Measurements from ENCODE around the gene HEPN1. TPM values are rescaled to one million over a fixed set of nuclear protein-coding genes. Genes with fewer than 3 reads are reported as not detected.
"Not testable (repeated sequence)": the region's sequence is repeated elsewhere in the genome, so short reads cannot be mapped to it uniquely, and the experiment has no call there.

The HEPN1 gene
- total RNA-seq, 1 donor from 2014 or later = not detected

GRCh38 chr11:124950601-124951330 lies 31.7 kb downstream of the HEPN1 start:
- Histone ChIP-seq H3K9ac (ENCODE audit: low read depth in 1 of 3, low read length in 3 of 3) (no peak overlapping the region), H3K27me3 (ENCODE audit: control insufficient read depth in 3 of 3, insufficient read depth in 3 of 3, low read length in 3 of 3) (peaks cover 0 to 2% (median 0%) of the 10 kb centered on the region in 3 donors), H3K27ac (ENCODE audit: low read depth, low read length) (no peak overlapping the region), H3K9me3 (ENCODE audit: control insufficient read depth in 3 of 3, low read length in 3 of 3) (no peaks in the 10 kb centered on the region), H3K4me1 (ENCODE audit: control insufficient read depth in 3 of 3, insufficient read depth in 3 of 3, low read length in 3 of 3) (peaks cover 9 to 14% (median 9%) of the 10 kb centered on the region in 3 donors), H3K4me3 (ENCODE audit: low read length in 3 of 3) (no peak overlapping the region), H3K36me3 (ENCODE audit: control insufficient read depth in 3 of 3, insufficient read depth in 3 of 3, low read length in 3 of 3) (no peaks in the 10 kb centered on the region)

- H3K9ac ChIP-seq (ENCODE audit: low read depth in 1 of 3, low read length in 3 of 3) = no peak overlapping the region
- H3K27me3 ChIP-seq (ENCODE audit: control insufficient read depth in 3 of 3, insufficient read depth in 3 of 3, low read length in 3 of 3) = peaks cover 0 to 2% (median 0%) of the 10 kb centered on the region in 3 donors
- no peaks in the 10 kb centered on the region for H3K9me3 ChIP-seq (ENCODE audit: control insufficient read depth in 3 of 3, low read length in 3 of 3)
- no peak overlapping the region for H3K4me3 ChIP-seq (ENCODE audit: low read length in 3 of 3)
- peaks cover 9 to 14% (median 9%) of the 10 kb centered on the region in 3 donors for H3K4me1 ChIP-seq (ENCODE audit: control insufficient read depth in 3 of 3, insufficient read depth in 3 of 3, low read length in 3 of 3)
- H3K36me3 ChIP-seq (ENCODE audit: control insufficient read depth in 3 of 3, insufficient read depth in 3 of 3, low read length in 3 of 3) = no peaks in the 10 kb centered on the region
- H3K27ac ChIP-seq (ENCODE audit: low read depth, low read length) = no peak overlapping the region
Observed at GRCh38 chr11:124951341-124951740, 32.3 kb downstream of the HEPN1 start.

GRCh38 chr11:124953753-124954589 lies 34.9 kb downstream of the HEPN1 start, which contains the start of gene CCDC15:
CCDC15 (plus strand) TSS chr11:124954202; CDS start chr11:124954733, 531 bp downstream.
- no peaks in the 10 kb centered on the region for H3K9me3 ChIP-seq (ENCODE audit: control insufficient read depth in 3 of 3, low read length in 3 of 3)
- no peaks in the 10 kb centered on the region for H3K36me3 ChIP-seq (ENCODE audit: control insufficient read depth in 3 of 3, insufficient read depth in 3 of 3, low read length in 3 of 3)
- H3K4me1 ChIP-seq (ENCODE audit: control insufficient read depth in 3 of 3, insufficient read depth in 3 of 3, low read length in 3 of 3) = peaks cover 9 to 14% (median 9%) of the 10 kb centered on the region in 3 donors
- peak within 1 kb of the TSS; percentile 83 to 95 (median 94) for H3K4me3 ChIP-seq (ENCODE audit: low read length in 3 of 3)
- no peaks in the 10 kb centered on the region for H3K27me3 ChIP-seq (ENCODE audit: control insufficient read depth in 3 of 3, insufficient read depth in 3 of 3, low read length in 3 of 3)
- H3K9ac ChIP-seq (ENCODE audit: low read depth in 1 of 3, low read length in 3 of 3) = peak within 1 kb of the TSS; percentile 84 to 88 (median 87)
- H3K27ac ChIP-seq (ENCODE audit: low read depth, low read length) = peak within 1 kb of the TSS; percentile 79

GRCh38 chr11:124954590-124954955 lies 35.5 kb downstream of the HEPN1 start:
- peaks cover 9 to 14% (median 9%) of the 10 kb centered on the region in 3 donors for H3K4me1 ChIP-seq (ENCODE audit: control insufficient read depth in 3 of 3, insufficient read depth in 3 of 3, low read length in 3 of 3)
- peak overlapping the region; percentile 73 to 87 (median 84) for H3K9ac ChIP-seq (ENCODE audit: low read depth in 1 of 3, low read length in 3 of 3)
- peak overlapping the region; percentile 79 for H3K27ac ChIP-seq (ENCODE audit: low read depth, low read length)
- H3K36me3 ChIP-seq (ENCODE audit: control insufficient read depth in 3 of 3, insufficient read depth in 3 of 3, low read length in 3 of 3) = no peaks in the 10 kb centered on the region
- peak overlapping the region; percentile 83 to 95 (median 94) for H3K4me3 ChIP-seq (ENCODE audit: low read length in 3 of 3)
- no peaks in the 10 kb centered on the region for H3K9me3 ChIP-seq (ENCODE audit: control insufficient read depth in 3 of 3, low read length in 3 of 3)
- H3K27me3 ChIP-seq (ENCODE audit: control insufficient read depth in 3 of 3, insufficient read depth in 3 of 3, low read length in 3 of 3) = no peaks in the 10 kb centered on the region

- H3K4me1 ChIP-seq (ENCODE audit: control insufficient read depth in 3 of 3, insufficient read depth in 3 of 3, low read length in 3 of 3) = peaks cover 9 to 14% (median 9%) of the 10 kb centered on the region in 3 donors
- H3K27ac ChIP-seq (ENCODE audit: low read depth, low read length) = no peak overlapping the region
- no peak overlapping the region for H3K9ac ChIP-seq (ENCODE audit: low read depth in 1 of 3, low read length in 3 of 3)
- no peaks in the 10 kb centered on the region for H3K36me3 ChIP-seq (ENCODE audit: control insufficient read depth in 3 of 3, insufficient read depth in 3 of 3, low read length in 3 of 3)
- no peak overlapping the region for H3K4me3 ChIP-seq (ENCODE audit: low read length in 3 of 3)
- H3K9me3 ChIP-seq (ENCODE audit: control insufficient read depth in 3 of 3, low read length in 3 of 3) = no peaks in the 10 kb centered on the region
- no peaks in the 10 kb centered on the region for H3K27me3 ChIP-seq (ENCODE audit: control insufficient read depth in 3 of 3, insufficient read depth in 3 of 3, low read length in 3 of 3)
Observed at GRCh38 chr11:124955035-124955434, 36.0 kb downstream of the HEPN1 start.

GRCh38 chr11:124961972-124962609 lies 43.0 kb downstream of the HEPN1 start:
- H3K27me3 ChIP-seq (ENCODE audit: control insufficient read depth in 3 of 3, insufficient read depth in 3 of 3, low read length in 3 of 3) = no peaks in the 10 kb centered on the region
- H3K4me3 ChIP-seq (ENCODE audit: low read length in 3 of 3) = no peak overlapping the region
- H3K9ac ChIP-seq (ENCODE audit: low read depth in 1 of 3, low read length in 3 of 3) = no peak overlapping the region
- no peaks in the 10 kb centered on the region for H3K36me3 ChIP-seq (ENCODE audit: control insufficient read depth in 3 of 3, insufficient read depth in 3 of 3, low read length in 3 of 3)
- no peak overlapping the region for H3K27ac ChIP-seq (ENCODE audit: low read depth, low read length)
- no peaks in the 10 kb centered on the region for H3K4me1 ChIP-seq (ENCODE audit: control insufficient read depth in 3 of 3, insufficient read depth in 3 of 3, low read length in 3 of 3)
- H3K9me3 ChIP-seq (ENCODE audit: control insufficient read depth in 3 of 3, low read length in 3 of 3) = no peaks in the 10 kb centered on the region

- H3K9ac ChIP-seq (ENCODE audit: low read depth in 1 of 3, low read length in 3 of 3); H3K4me3 ChIP-seq (ENCODE audit: low read length in 3 of 3); H3K36me3 ChIP-seq (ENCODE audit: control insufficient read depth in 3 of 3, insufficient read depth in 3 of 3, low read length in 3 of 3); H3K27ac ChIP-seq (ENCODE audit: low read depth, low read length); H3K4me1 ChIP-seq (ENCODE audit: control insufficient read depth in 3 of 3, insufficient read depth in 3 of 3, low read length in 3 of 3); H3K27me3 ChIP-seq (ENCODE audit: control insufficient read depth in 3 of 3, insufficient read depth in 3 of 3, low read length in 3 of 3); H3K9me3 ChIP-seq (ENCODE audit: control insufficient read depth in 3 of 3, low read length in 3 of 3): not testable (repeated sequence)
Observed at GRCh38 chr11:124968197-124968596, 49.1 kb downstream of the HEPN1 start.

Other genes starting within 250 kb of the HEPN1 start
- 2.1 TPM for gene SIAE, start 245.5 kb upstream of the HEPN1 start, total RNA-seq
- gene SPA17, start 245.3 kb upstream of the HEPN1 start, total RNA-seq = 2.1 TPM
- gene NRGN, start 179.3 kb upstream of the HEPN1 start, total RNA-seq = not detected
- not detected for gene VSIG2, start 167.0 kb upstream of the HEPN1 start, total RNA-seq
- 9.4 TPM for gene ESAM, start 157.0 kb upstream of the HEPN1 start, total RNA-seq
- gene MSANTD2, start 118.8 kb upstream of the HEPN1 start, total RNA-seq = 9.4 TPM
- gene ROBO3, start 53.8 kb upstream of the HEPN1 start, total RNA-seq = 12.0 TPM
- 14.1 TPM for gene ROBO4, start 21.4 kb upstream of the HEPN1 start, total RNA-seq
- gene HEPACAM, start 16.8 kb downstream of the HEPN1 start, total RNA-seq = 1.6 TPM
- 2.6 TPM for gene CCDC15, start 35.0 kb downstream of the HEPN1 start, total RNA-seq
- 3.7 TPM for gene SLC37A2, start 144.1 kb downstream of the HEPN1 start, total RNA-seq
- gene TMEM218, start 192.4 kb downstream of the HEPN1 start, total RNA-seq = 37.1 TPM
- gene PKNOX2, start 245.5 kb downstream of the HEPN1 start, total RNA-seq = 6.8 TPM

Data from skeletal muscle tissue (tissue), 4 donors.